Measurements from ENCODE around the gene RANBP2. TPM values are rescaled to one million over a fixed set of nuclear protein-coding genes. Genes with fewer than 3 reads are reported as not detected.
"Not testable (repeated sequence)": the region's sequence is repeated elsewhere in the genome, so short reads cannot be mapped to it uniquely, and the experiment has no call there.

Gene RANBP2
- 47.0 TPM for total RNA-seq
- polyA plus RNA-seq, result 18.9 TPM
- long read RNA-seq, donor 1, result 0 reads
- long read RNA-seq, donor 2, result 0 reads
- long read RNA-seq, donor 3, partial matches to known transcripts, result 13 of 13 reads
- long read RNA-seq, donor 3, other reads (novel, unspliced or antisense), result 0 of 13 reads
- long read RNA-seq, donor 4, result 0 reads
- long read RNA-seq, donor 5, partial matches to known transcripts, result 30 of 30 reads
- long read RNA-seq, donor 5, other reads (novel, unspliced or antisense), result 0 of 30 reads
- long read RNA-seq, donor 6, result 0 reads
- long read RNA-seq, donor 7, full-length matches to known transcripts, result 2 of 2 reads
- long read RNA-seq, donor 7, partial matches to known transcripts, result 0 of 2 reads
- long read RNA-seq, donor 7, other reads (novel, unspliced or antisense), result 0 of 2 reads
- long read RNA-seq, donor 8, result 0 reads
- long read RNA-seq, donor 9, result 0 reads
- long read RNA-seq, donor 10, result 0 reads

DNA sequence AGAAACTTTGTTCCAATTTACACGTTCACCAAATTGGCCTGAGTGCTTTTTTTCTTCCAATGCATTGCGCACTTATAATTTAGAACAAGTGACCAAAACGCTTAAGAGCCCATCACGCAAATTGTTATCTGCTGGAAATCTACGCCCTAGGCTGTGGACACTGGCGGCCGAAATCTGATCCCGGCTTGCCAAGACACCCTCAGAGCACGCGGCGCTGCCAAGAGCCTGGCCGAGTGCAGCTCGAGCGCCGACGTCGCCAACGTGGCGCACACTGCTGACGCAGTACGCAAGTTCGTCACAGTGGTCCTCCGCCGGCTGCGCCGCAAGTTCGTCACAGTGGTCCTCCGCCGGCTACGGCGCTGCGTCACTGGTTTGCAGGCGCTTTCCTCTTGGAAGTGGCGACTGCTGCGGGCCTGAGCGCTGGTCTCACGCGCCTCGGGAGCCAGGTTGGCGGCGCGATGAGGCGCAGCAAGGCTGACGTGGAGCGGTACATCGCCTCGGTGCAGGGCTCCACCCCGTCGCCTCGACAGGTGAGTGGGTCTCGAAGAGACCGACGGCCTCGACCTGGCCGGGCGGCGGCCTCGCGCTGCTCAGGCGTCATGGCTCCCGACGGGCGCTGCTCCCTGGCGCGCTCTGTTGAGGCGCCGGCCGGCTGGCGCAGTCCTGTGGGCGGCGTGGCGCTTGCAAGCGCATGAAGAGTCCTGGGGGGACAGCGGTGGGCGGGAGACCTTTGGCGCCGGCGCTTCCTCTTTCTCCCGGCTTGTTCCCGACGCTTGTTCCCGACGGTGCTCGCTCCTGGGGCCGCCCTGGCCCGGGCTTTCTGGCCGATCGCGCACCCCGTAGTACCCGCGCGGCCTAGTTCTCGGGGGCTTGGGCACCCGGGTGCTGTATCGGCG lies at the start of gene RANBP2:
RANBP2 (plus strand) TSS at position 334 of the 896 bp plus-strand sequence; CDS start at position 459, 125 bp downstream.
- no peaks in the 10 kb centered on the region for H3K27me3 ChIP-seq (ENCODE audit: control insufficient read depth in 2 of 2, insufficient read depth in 1 of 2, low read length in 1 of 2)
- WGBS, result under 1% methylated on average over 97 of the region's 97 CpGs
- no peaks in the 10 kb centered on the region for H3K9me3 ChIP-seq (ENCODE audit: control insufficient read depth in 2 of 2, insufficient read depth in 1 of 2, low read length in 1 of 2)
- no peaks in the 10 kb centered on the region for H3K36me3 ChIP-seq (ENCODE audit: control insufficient read depth in 2 of 2, insufficient read depth in 2 of 2, low read length in 1 of 2)
- peak; percentile 88 to 98 (median 95) for DNase-seq (ENCODE audit: low read depth in 6 of 9, low spot score in 9 of 9)
- peaks cover 0 to 8% of the 10 kb centered on the region in 2 donors for H3K4me1 ChIP-seq (ENCODE audit: control insufficient read depth in 2 of 2, insufficient read depth in 2 of 2, low read length in 2 of 2)
- H3K4me3 ChIP-seq (ENCODE audit: low read length in 2 of 2), result peak within 1 kb of the TSS; percentile 87 to 88
- peak within 1 kb of the TSS; percentile 94 to 95 for H3K27ac ChIP-seq (ENCODE audit: low read depth in 1 of 2, low read length in 1 of 2)

GRCh38 chr2:108670282-108670681 lies 49.0 kb upstream of the RANBP2 start:
- H3K4me1 ChIP-seq (ENCODE audit: control insufficient read depth in 2 of 2, insufficient read depth in 2 of 2, low read length in 2 of 2); H3K36me3 ChIP-seq (ENCODE audit: control insufficient read depth in 2 of 2, insufficient read depth in 2 of 2, low read length in 1 of 2); H3K27ac ChIP-seq (ENCODE audit: low read depth in 1 of 2, low read length in 1 of 2); H3K27me3 ChIP-seq (ENCODE audit: control insufficient read depth in 2 of 2, insufficient read depth in 1 of 2, low read length in 1 of 2); H3K4me3 ChIP-seq (ENCODE audit: low read length in 2 of 2); DNase-seq (ENCODE audit: low read depth in 6 of 9, low spot score in 9 of 9); H3K9me3 ChIP-seq (ENCODE audit: control insufficient read depth in 2 of 2, insufficient read depth in 1 of 2, low read length in 1 of 2): not testable (repeated sequence)
- 96% methylated on average over 1 of the region's 1 CpG for WGBS

DNA sequence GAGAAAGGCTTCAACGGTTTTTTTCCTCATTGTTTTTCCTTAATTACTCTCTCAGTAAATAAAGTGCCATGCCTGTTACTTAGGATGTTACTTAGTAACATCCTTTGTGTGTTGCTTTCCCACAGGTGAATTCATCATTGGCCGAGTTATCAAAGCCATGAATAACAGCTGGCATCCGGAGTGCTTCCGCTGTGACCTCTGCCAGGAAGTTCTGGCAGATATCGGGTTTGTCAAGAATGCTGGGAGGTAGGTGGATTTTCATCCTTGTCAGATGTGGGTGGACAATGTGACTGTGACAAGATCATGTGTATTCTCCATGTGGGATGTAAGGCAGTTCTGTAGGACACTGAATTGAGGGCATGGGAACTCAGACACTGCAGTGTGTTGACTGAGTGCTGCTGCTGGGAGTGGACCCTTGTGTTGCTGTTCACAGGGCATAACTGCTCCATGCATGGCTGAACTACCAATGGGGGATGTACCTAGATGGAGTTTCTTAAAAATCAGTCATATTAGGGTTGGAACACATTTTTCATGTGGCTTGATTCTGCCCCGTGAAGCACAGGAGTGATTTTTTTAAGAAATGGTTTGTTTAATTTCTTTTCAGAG lies 47.0 kb upstream of the RANBP2 start:
- not testable (repeated sequence) for H3K27ac ChIP-seq (ENCODE audit: low read depth in 1 of 2, low read length in 1 of 2); H3K27me3 ChIP-seq (ENCODE audit: control insufficient read depth in 2 of 2, insufficient read depth in 1 of 2, low read length in 1 of 2); H3K36me3 ChIP-seq (ENCODE audit: control insufficient read depth in 2 of 2, insufficient read depth in 2 of 2, low read length in 1 of 2); H3K4me3 ChIP-seq (ENCODE audit: low read length in 2 of 2); H3K4me1 ChIP-seq (ENCODE audit: control insufficient read depth in 2 of 2, insufficient read depth in 2 of 2, low read length in 2 of 2); DNase-seq (ENCODE audit: low read depth in 6 of 9, low spot score in 9 of 9); H3K9me3 ChIP-seq (ENCODE audit: control insufficient read depth in 2 of 2, insufficient read depth in 1 of 2, low read length in 1 of 2)
- WGBS, result 70% methylated on average over 1 of the region's 6 CpGs

- not testable (repeated sequence) for H3K4me3 ChIP-seq (ENCODE audit: low read length in 2 of 2); H3K36me3 ChIP-seq (ENCODE audit: control insufficient read depth in 2 of 2, insufficient read depth in 2 of 2, low read length in 1 of 2); DNase-seq (ENCODE audit: low read depth in 6 of 9, low spot score in 9 of 9); H3K27me3 ChIP-seq (ENCODE audit: control insufficient read depth in 2 of 2, insufficient read depth in 1 of 2, low read length in 1 of 2); H3K9me3 ChIP-seq (ENCODE audit: control insufficient read depth in 2 of 2, insufficient read depth in 1 of 2, low read length in 1 of 2); H3K4me1 ChIP-seq (ENCODE audit: control insufficient read depth in 2 of 2, insufficient read depth in 2 of 2, low read length in 2 of 2); H3K27ac ChIP-seq (ENCODE audit: low read depth in 1 of 2, low read length in 1 of 2)
- WGBS, result no CpG with 5 or more reads among the region's 1 CpG
Measured at GRCh38 chr2:108676522-108676921, 42.8 kb upstream of the RANBP2 start.

GRCh38 chr2:108677239-108677744 lies 42.0 kb upstream of the RANBP2 start:
- 64% methylated on average over 4 of the region's 4 CpGs for WGBS
- H3K9me3 ChIP-seq (ENCODE audit: control insufficient read depth in 2 of 2, insufficient read depth in 1 of 2, low read length in 1 of 2); DNase-seq (ENCODE audit: low read depth in 6 of 9, low spot score in 9 of 9); H3K4me3 ChIP-seq (ENCODE audit: low read length in 2 of 2); H3K36me3 ChIP-seq (ENCODE audit: control insufficient read depth in 2 of 2, insufficient read depth in 2 of 2, low read length in 1 of 2); H3K27me3 ChIP-seq (ENCODE audit: control insufficient read depth in 2 of 2, insufficient read depth in 1 of 2, low read length in 1 of 2); H3K4me1 ChIP-seq (ENCODE audit: control insufficient read depth in 2 of 2, insufficient read depth in 2 of 2, low read length in 2 of 2); H3K27ac ChIP-seq (ENCODE audit: low read depth in 1 of 2, low read length in 1 of 2): not testable (repeated sequence)

DNA sequence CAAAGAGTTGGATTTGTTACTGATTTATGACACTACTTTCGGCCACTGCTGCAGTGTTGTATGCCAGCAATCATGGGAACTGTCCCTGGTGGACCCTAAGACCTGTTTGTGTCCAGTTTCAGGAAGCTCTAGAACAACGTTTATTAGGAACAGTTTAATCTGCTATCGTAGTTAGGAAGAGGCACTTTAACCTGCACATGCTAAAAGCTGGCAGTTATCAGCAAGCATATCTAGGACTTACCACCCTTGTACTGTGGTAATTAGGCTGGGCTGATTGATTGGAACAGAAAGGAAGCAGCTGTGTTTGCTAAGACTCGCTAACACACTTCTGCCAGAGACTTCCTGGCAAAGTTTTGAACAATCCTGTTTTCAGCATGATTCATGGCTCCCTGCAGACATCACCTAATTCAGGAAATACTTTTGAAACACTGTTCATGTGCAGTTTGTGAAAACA lies 41.1 kb upstream of the RANBP2 start:
- H3K4me3 ChIP-seq (ENCODE audit: low read length in 2 of 2); H3K9me3 ChIP-seq (ENCODE audit: control insufficient read depth in 2 of 2, insufficient read depth in 1 of 2, low read length in 1 of 2); H3K27me3 ChIP-seq (ENCODE audit: control insufficient read depth in 2 of 2, insufficient read depth in 1 of 2, low read length in 1 of 2); H3K36me3 ChIP-seq (ENCODE audit: control insufficient read depth in 2 of 2, insufficient read depth in 2 of 2, low read length in 1 of 2); H3K27ac ChIP-seq (ENCODE audit: low read depth in 1 of 2, low read length in 1 of 2); H3K4me1 ChIP-seq (ENCODE audit: control insufficient read depth in 2 of 2, insufficient read depth in 2 of 2, low read length in 2 of 2): not testable (repeated sequence)
- WGBS, result 9% methylated on average over 4 of the region's 4 CpGs
- peak in 1 of 9 donors; percentile 13 for DNase-seq (ENCODE audit: low read depth in 6 of 9, low spot score in 9 of 9)

- H3K4me1 ChIP-seq (ENCODE audit: control insufficient read depth in 2 of 2, insufficient read depth in 2 of 2, low read length in 2 of 2); H3K9me3 ChIP-seq (ENCODE audit: control insufficient read depth in 2 of 2, insufficient read depth in 1 of 2, low read length in 1 of 2); H3K4me3 ChIP-seq (ENCODE audit: low read length in 2 of 2); H3K36me3 ChIP-seq (ENCODE audit: control insufficient read depth in 2 of 2, insufficient read depth in 2 of 2, low read length in 1 of 2); H3K27ac ChIP-seq (ENCODE audit: low read depth in 1 of 2, low read length in 1 of 2); H3K27me3 ChIP-seq (ENCODE audit: control insufficient read depth in 2 of 2, insufficient read depth in 1 of 2, low read length in 1 of 2); DNase-seq (ENCODE audit: low read depth in 6 of 9, low spot score in 9 of 9): not testable (repeated sequence)
- no CpG with 5 or more reads among the region's 2 CpGs for WGBS
Measured at GRCh38 chr2:108680805-108681204, 38.5 kb upstream of the RANBP2 start.

GRCh38 chr2:108688818-108689756 lies 30.2 kb upstream of the RANBP2 start:
- not testable (repeated sequence) for H3K4me3 ChIP-seq (ENCODE audit: low read length in 2 of 2); H3K4me1 ChIP-seq (ENCODE audit: control insufficient read depth in 2 of 2, insufficient read depth in 2 of 2, low read length in 2 of 2); H3K9me3 ChIP-seq (ENCODE audit: control insufficient read depth in 2 of 2, insufficient read depth in 1 of 2, low read length in 1 of 2); H3K27me3 ChIP-seq (ENCODE audit: control insufficient read depth in 2 of 2, insufficient read depth in 1 of 2, low read length in 1 of 2); DNase-seq (ENCODE audit: low read depth in 6 of 9, low spot score in 9 of 9); H3K27ac ChIP-seq (ENCODE audit: low read depth in 1 of 2, low read length in 1 of 2); H3K36me3 ChIP-seq (ENCODE audit: control insufficient read depth in 2 of 2, insufficient read depth in 2 of 2, low read length in 1 of 2)
- 98% methylated on average over 9 of the region's 15 CpGs for WGBS

Measured in thymus (tissue), 14 donors.